ENCODE results near the gene RANBP10.
A peak's percentile ranks its signal among the peaks of the same experiment; 100 is the strongest.

The RANBP10 gene

GRCh38 chr16:67825906-67826305 is 19.5 kb upstream of the RANBP10 start:
- no peak for ATAC-seq

- no peak for ATAC-seq
These were observed 18.8 kb upstream of the RANBP10 start for GRCh38 chr16:67825119-67825518.

- ATAC-seq: no peak
These were observed 16.2 kb upstream of the RANBP10 start for GRCh38 chr16:67822511-67822910.

- no peak for ATAC-seq
These were observed 14.4 kb upstream of the RANBP10 start for GRCh38 chr16:67820608-67821259.

- no peak for ATAC-seq
These were observed 8.2 kb upstream of the RANBP10 start for GRCh38 chr16:67814567-67814966.

- ATAC-seq: no peak
These were observed 5.5 kb upstream of the RANBP10 start for GRCh38 chr16:67811899-67812298.

GRCh38 chr16:67807148-67807682 is 855 bp upstream of the RANBP10 start:
- ATAC-seq: no peak

GRCh38 chr16:67805718-67806427 is 487 bp downstream of the RANBP10 start:
- ATAC-seq: no peak

- no peak for ATAC-seq
These were observed 1.4 kb downstream of the RANBP10 start for GRCh38 chr16:67804853-67805542.

GRCh38 chr16:67803894-67804293 is 2.5 kb downstream of the RANBP10 start:
- no peak for ATAC-seq

- no peak for ATAC-seq
These were observed 4.5 kb downstream of the RANBP10 start for GRCh38 chr16:67801883-67802282.

- no peak for ATAC-seq
These were observed 5.1 kb downstream of the RANBP10 start for GRCh38 chr16:67801241-67801640.

GRCh38 chr16:67800338-67800926 is 5.9 kb downstream of the RANBP10 start:
- ATAC-seq: no peak

GRCh38 chr16:67796099-67796718 is 10.2 kb downstream of the RANBP10 start:
- ATAC-seq: no peak

GRCh38 chr16:67790071-67790470 is 16.3 kb downstream of the RANBP10 start:
- ATAC-seq: no peak

- ATAC-seq: no peak
These were observed 19.9 kb downstream of the RANBP10 start for GRCh38 chr16:67786491-67786890.

GRCh38 chr16:67783353-67783725 is 23.0 kb downstream of the RANBP10 start:
- ATAC-seq: no peak

GRCh38 chr16:67782567-67783352 is 23.6 kb downstream of the RANBP10 start:
- ATAC-seq: no peak

GRCh38 chr16:67781565-67781921 is 24.8 kb downstream of the RANBP10 start:
- peak; percentile 17 to 46 for ATAC-seq

GRCh38 chr16:67780847-67781564 is 25.4 kb downstream of the RANBP10 start:
- no peak for ATAC-seq

GRCh38 chr16:67779256-67780014 is 26.9 kb downstream of the RANBP10 start:
- peak in 1 of 2 donors; percentile 48 for ATAC-seq
